ENCODE results near the gene INO80B. TPM values are rescaled to one million over a fixed set of nuclear protein-coding genes. Genes with fewer than 3 reads are reported as not detected.

INO80B gene
- total RNA-seq, 1 experiment from 2014 or later, result 26.5 TPM

DNA sequence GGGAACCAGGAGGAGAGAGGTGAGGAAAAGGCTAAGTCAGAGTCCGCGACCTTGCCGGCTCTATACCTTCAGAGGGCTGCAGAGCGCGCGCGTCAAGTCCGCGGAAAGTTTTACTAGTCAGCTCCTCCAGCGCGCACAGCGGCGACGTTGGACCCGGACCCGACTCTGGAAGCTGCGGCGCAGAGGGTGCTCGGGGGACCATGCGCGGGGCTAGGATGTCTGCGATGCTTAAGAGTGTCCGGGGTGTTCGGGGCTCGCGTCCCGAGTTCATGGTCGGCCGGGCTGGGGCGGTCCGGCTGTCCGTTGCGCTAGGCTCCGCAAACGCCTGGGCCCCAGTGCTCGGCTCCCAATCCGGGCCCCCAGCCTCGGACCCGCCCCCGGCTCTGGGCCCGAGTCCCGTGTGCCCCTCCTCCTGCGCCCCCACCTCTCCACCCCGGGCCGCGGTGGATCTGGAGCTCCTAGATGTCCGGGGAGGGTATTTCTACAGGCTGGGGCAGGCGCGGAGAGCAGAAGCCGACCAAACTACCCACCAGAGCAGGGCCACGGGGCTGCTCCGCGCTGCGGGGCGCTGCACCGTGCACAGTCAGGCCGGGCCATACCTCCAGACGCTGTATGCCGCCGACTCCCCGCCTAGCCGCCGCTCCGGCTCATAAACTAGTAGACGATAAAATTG, 44.5 kb downstream of the INO80B start, which contains the start of gene LBX2:
LBX2 (minus strand) TSS at position 337 of the 673 bp plus-strand sequence; CDS start at position 271, 66 bp downstream.
- in situ Hi-C loops (cut with HindIII; ENCODE audit: low pct_unique_long_range_greater_than_20kb, low sequenced_read_pairs) (no loop called here), intact Hi-C loops (cut with micrococcal nuclease; ENCODE audit: unreplicated experiment) (no loop called here)
- Histone ChIP-seq H3K4me3 (ENCODE audit: low read depth in 2 of 2, low read length in 2 of 2) (peak within 1 kb of the TSS; percentile 43 to 65), H3K27ac (ENCODE audit: low read length) (peak within 1 kb of the TSS; percentile 81), H3K27me3 (ENCODE audit: control insufficient read depth, insufficient read depth, low read length) (no peaks in the 10 kb centered on the region), H3K36me3 (ENCODE audit: control insufficient read depth, insufficient read depth, low read length) (no peaks in the 10 kb centered on the region), H3K4me1 (ENCODE audit: control insufficient read depth, insufficient read depth, low read length) (peaks cover 39% of the 10 kb centered on the region), H3K9me3 (ENCODE audit: control insufficient read depth, insufficient read depth, low read depth, low read length) (no peaks in the 10 kb centered on the region)
- no TSS peak for BruUV-seq (replicated peaks)
- POLR2A ChIA-PET, result no interaction called here
- CTCF ChIA-PET, result interaction anchor here (0.6 kb wide), 1 partner anchor 48 kb away, joined by 3 read pairs; no protein-coding TSS in a partner anchor
- DNase-seq (ENCODE audit: low read depth, low spot score), result no peak
- no peak for TF ChIP-seq SIN3A (IDR thresholded peaks at IDR 0.05; ENCODE audit: borderline replicate concordance, insufficient read depth, low read depth, low read length)
- no peak for TF ChIP-seq TCF7L2 (IDR thresholded peaks at IDR 0.05; ENCODE audit: low read depth, low read length)
- TF ChIP-seq REST (IDR thresholded peaks at IDR 0.05; ENCODE audit: insufficient read depth in 1 of 2, low read depth in 2 of 2, low read length in 1 of 2), result no peak
- TF ChIP-seq POLR2AphosphoS5 (IDR thresholded peaks at IDR 0.05; ENCODE audit: low read depth, low read length), result no peak; the same call in 1 of the 2 replicates
- no peak for TF ChIP-seq CTCF (IDR thresholded peaks at IDR 0.05)
- ATAC-seq, result peak; percentile 44

DNA sequence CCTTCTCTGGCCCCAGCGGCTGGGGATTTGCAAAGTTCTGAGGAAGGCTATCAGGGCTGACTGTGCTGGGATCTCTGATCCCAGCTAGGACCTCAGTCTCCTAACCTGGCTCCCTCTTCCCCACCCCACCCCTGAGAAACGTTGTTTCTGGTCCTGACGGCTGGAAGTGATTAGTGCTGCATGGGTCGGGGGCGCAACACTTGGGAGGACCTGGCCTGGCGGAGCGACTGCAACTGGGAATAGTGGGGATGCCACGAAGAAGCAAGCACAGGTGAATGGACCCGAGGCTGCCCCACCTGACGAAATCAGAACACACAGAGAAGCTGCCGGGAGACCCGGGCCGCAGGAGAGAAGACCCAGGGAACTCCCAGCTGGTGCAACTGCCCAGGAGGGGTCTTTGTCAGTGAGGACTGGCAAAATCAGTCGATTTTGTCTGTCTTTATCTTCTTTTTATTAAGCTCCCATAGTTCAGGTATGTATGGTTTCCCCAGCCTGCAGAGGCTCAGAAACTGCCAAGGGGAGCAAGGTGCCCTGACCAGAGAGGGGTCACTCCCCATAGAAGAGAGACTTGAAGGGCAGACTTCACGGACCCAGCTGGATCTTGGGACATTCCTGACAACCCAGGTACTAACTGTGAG, 45.2 kb downstream of the INO80B start:
- Histone ChIP-seq H3K36me3 (ENCODE audit: control insufficient read depth, insufficient read depth, low read length) (no peaks in the 10 kb centered on the region; the same call in 1 of the 2 replicates), H3K4me3 (ENCODE audit: low read depth in 2 of 2, low read length in 2 of 2) (peak overlapping the region; percentile 43 to 65), H3K27ac (ENCODE audit: low read length) (peak overlapping the region; percentile 81), H3K9me3 (ENCODE audit: control insufficient read depth, insufficient read depth, low read depth, low read length) (no peaks in the 10 kb centered on the region), H3K4me1 (ENCODE audit: control insufficient read depth, insufficient read depth, low read length) (peaks cover 45% of the 10 kb centered on the region), H3K27me3 (ENCODE audit: control insufficient read depth, insufficient read depth, low read length) (no peaks in the 10 kb centered on the region)
- intact Hi-C loops (cut with micrococcal nuclease; ENCODE audit: unreplicated experiment) (loop anchor here (10.0 kb wide), 1 partner anchor 85 kb away; no protein-coding TSS in a partner anchor), in situ Hi-C loops (cut with HindIII; ENCODE audit: low pct_unique_long_range_greater_than_20kb, low sequenced_read_pairs) (no loop called here)
- BruUV-seq (replicated peaks), result no TSS peak
- TF ChIP-seq TCF7L2 (IDR thresholded peaks at IDR 0.05; ENCODE audit: low read depth, low read length) (no peak), SIN3A (IDR thresholded peaks at IDR 0.05; ENCODE audit: borderline replicate concordance, insufficient read depth, low read depth, low read length) (no peak), REST (IDR thresholded peaks at IDR 0.05; ENCODE audit: insufficient read depth in 1 of 2, low read depth in 2 of 2, low read length in 1 of 2) (no peak), CTCF (IDR thresholded peaks at IDR 0.05) (no peak), POLR2AphosphoS5 (IDR thresholded peaks at IDR 0.05; ENCODE audit: low read depth, low read length) (no peak; the same call in 1 of the 2 replicates)
- ATAC-seq (no peak), DNase-seq (ENCODE audit: low read depth, low spot score) (no peak)
- ChIA-PET CTCF (interaction anchor here (0.6 kb wide), 1 partner anchor 48 kb away, joined by 3 read pairs; no protein-coding TSS in a partner anchor), POLR2A (interaction anchor here (0.5 to 1.5 kb wide), 3 partner anchors 11 to 42 kb away, joined by 3 to 12 read pairs (median 3); partner anchors contain the start of genes TLX2 and WBP1)
